IMR-90 (cell line): ENCODE results near the gene CAAP1.

Experiments
- CTCF ChIP-seq: conservative IDR thresholded peaks from 2 replicates; pipeline ENCODE4 v1.5.1; 2012; ENCODE audit warnings: mild to moderate bottlenecking, low read depth, low read length, improper control_type of control experiment
- POLR2A ChIP-seq: IDR thresholded peaks from 2 replicates; pipeline ENCODE4 v1.6.1; 2012; ENCODE audit warnings: mild to moderate bottlenecking, low read depth, low read length

GRCh38 chr9:26904070-26904469 is 11.5 kb upstream of the CAAP1 start:
- TF ChIP-seq CTCF (no peak), POLR2A (no peak)
